ENCODE data around the gene MUC13.

MUC13 gene

GRCh38 chr3:124934577-124934976 lies at the start of gene MUC13:
Gene MUC13, minus strand, starts transcription at chr3:124934751. Its CDS starts 39 bp downstream, at chr3:124934712.
- Histone ChIP-seq H3K36me3 (ENCODE audit: control insufficient read depth in 2 of 2, insufficient read depth in 2 of 2, low read length in 2 of 2) (no peaks in the 10 kb centered on the region), H3K27ac (ENCODE audit: low read depth in 2 of 2, low read length in 2 of 2) (peak within 1 kb of the TSS; percentile 88 to 90), H3K9me3 (ENCODE audit: control insufficient read depth in 2 of 2, low read length in 2 of 2) (no peaks in the 10 kb centered on the region), H3K4me1 (ENCODE audit: control insufficient read depth in 2 of 2, insufficient read depth in 2 of 2, low read length in 2 of 2) (peaks cover 14 to 21% of the 10 kb centered on the region in 2 donors), H3K4me3 (ENCODE audit: low read length in 2 of 2) (peak within 1 kb of the TSS; percentile 74 to 89), H3K27me3 (ENCODE audit: control insufficient read depth in 2 of 2, insufficient read depth in 2 of 2, low read length in 2 of 2) (no peaks in the 10 kb centered on the region), H3K9ac (ENCODE audit: low read depth in 1 of 2, low read length in 2 of 2) (peak within 1 kb of the TSS; percentile 85 to 90)

- peaks cover 10 to 30% of the 10 kb centered on the region in 2 donors for H3K4me1 ChIP-seq (ENCODE audit: control insufficient read depth in 2 of 2, insufficient read depth in 2 of 2, low read length in 2 of 2)
- H3K9ac ChIP-seq (ENCODE audit: low read depth in 1 of 2, low read length in 2 of 2) = no peak overlapping the region
- H3K4me3 ChIP-seq (ENCODE audit: low read length in 2 of 2) = no peak overlapping the region
- no peaks in the 10 kb centered on the region for H3K27me3 ChIP-seq (ENCODE audit: control insufficient read depth in 2 of 2, insufficient read depth in 2 of 2, low read length in 2 of 2)
- H3K27ac ChIP-seq (ENCODE audit: low read depth in 2 of 2, low read length in 2 of 2) = no peak overlapping the region
- no peaks in the 10 kb centered on the region for H3K9me3 ChIP-seq (ENCODE audit: control insufficient read depth in 2 of 2, low read length in 2 of 2)
- no peaks in the 10 kb centered on the region for H3K36me3 ChIP-seq (ENCODE audit: control insufficient read depth in 2 of 2, insufficient read depth in 2 of 2, low read length in 2 of 2)
Measured at GRCh38 chr3:124982855-124983254, 48.3 kb upstream of the MUC13 start.

DNA sequence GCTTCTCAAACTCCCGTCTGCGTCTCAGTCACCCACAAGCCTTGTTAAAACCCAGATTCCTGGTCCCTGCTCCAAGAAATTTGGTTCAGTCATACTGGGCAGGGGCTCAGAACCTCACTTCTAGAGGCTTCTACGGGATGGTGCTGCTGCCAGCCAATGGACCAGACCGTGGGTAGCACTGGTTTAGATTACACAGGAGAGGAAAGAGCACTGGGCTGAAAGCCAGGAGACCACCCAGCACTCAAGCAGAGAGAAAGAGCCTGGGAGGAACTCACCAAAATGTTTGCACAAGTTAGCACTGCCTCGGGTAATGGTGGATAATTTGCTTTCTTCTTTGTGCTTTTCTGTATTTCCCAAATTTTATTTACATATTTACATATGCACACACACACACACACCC lies 46.9 kb upstream of the MUC13 start:
- Histone ChIP-seq H3K36me3 (ENCODE audit: control insufficient read depth in 2 of 2, insufficient read depth in 2 of 2, low read length in 2 of 2) (no peaks in the 10 kb centered on the region), H3K27me3 (ENCODE audit: control insufficient read depth in 2 of 2, insufficient read depth in 2 of 2, low read length in 2 of 2) (no peaks in the 10 kb centered on the region)

DNA sequence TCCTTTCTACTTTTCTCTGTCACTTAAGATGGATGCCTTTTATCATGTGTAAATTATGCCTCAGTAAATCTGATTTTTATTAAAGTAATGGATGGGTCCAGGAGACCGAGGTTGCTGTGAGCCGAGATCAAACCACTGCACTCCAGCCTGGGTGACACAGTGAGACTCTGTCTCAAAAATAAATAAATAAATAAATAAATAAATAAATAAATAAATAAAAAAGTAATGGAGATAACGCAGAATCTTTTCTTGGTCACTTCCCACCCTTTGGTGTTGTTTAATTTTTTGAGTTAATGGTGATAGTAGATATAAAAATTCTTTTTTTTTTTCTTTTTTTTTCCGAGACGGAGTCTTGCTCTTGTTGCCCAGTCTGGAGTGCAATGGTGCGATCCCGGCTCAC lies 44.1 kb upstream of the MUC13 start:
- Histone ChIP-seq H3K9me3 (ENCODE audit: control insufficient read depth in 2 of 2, low read length in 2 of 2) (no peaks in the 10 kb centered on the region), H3K4me1 (ENCODE audit: control insufficient read depth in 2 of 2, insufficient read depth in 2 of 2, low read length in 2 of 2) (peaks cover 12 to 20% of the 10 kb centered on the region in 2 donors), H3K9ac (ENCODE audit: low read depth in 1 of 2, low read length in 2 of 2) (no peak overlapping the region), H3K36me3 (ENCODE audit: control insufficient read depth in 2 of 2, insufficient read depth in 2 of 2, low read length in 2 of 2) (no peaks in the 10 kb centered on the region), H3K4me3 (ENCODE audit: low read length in 2 of 2) (no peak overlapping the region), H3K27me3 (ENCODE audit: control insufficient read depth in 2 of 2, insufficient read depth in 2 of 2, low read length in 2 of 2) (no peaks in the 10 kb centered on the region), H3K27ac (ENCODE audit: low read depth in 2 of 2, low read length in 2 of 2) (no peak overlapping the region)

More for the DNA sequence above, 46.9 kb upstream of the MUC13 start:
- Histone ChIP-seq H3K9me3 (ENCODE audit: control insufficient read depth in 2 of 2, low read length in 2 of 2) (no peaks in the 10 kb centered on the region), H3K9ac (ENCODE audit: low read depth in 1 of 2, low read length in 2 of 2) (no peak overlapping the region), H3K4me3 (ENCODE audit: low read length in 2 of 2) (no peak overlapping the region), H3K27ac (ENCODE audit: low read depth in 2 of 2, low read length in 2 of 2) (no peak overlapping the region), H3K4me1 (ENCODE audit: control insufficient read depth in 2 of 2, insufficient read depth in 2 of 2, low read length in 2 of 2) (peaks cover 10 to 23% of the 10 kb centered on the region in 2 donors)

DNA sequence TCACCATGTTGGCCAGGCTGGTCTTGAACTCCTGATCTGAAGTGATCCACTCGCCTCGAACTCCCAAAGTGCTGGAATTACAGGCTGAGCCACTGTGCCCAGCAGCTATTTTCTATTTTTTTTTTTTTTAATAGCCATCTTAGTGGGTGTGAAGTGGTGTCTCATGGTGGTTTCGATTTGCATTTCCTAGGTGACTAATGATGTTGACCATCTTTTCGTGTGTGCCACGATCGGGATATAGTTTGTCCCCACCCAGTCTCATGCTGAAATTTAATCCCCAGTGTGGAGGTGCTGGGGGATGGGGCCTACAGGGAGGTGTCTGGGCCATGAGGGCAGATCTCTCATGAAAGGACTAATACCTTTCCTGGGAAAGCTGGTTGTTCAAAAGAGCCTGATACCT lies 41.8 kb upstream of the MUC13 start:
- Histone ChIP-seq H3K4me3 (ENCODE audit: low read length in 2 of 2) (no peak overlapping the region), H3K9me3 (ENCODE audit: control insufficient read depth in 2 of 2, low read length in 2 of 2) (no peaks in the 10 kb centered on the region), H3K9ac (ENCODE audit: low read depth in 1 of 2, low read length in 2 of 2) (no peak overlapping the region), H3K36me3 (ENCODE audit: control insufficient read depth in 2 of 2, insufficient read depth in 2 of 2, low read length in 2 of 2) (peaks cover 0 to 3% of the 10 kb centered on the region in 2 donors), H3K4me1 (ENCODE audit: control insufficient read depth in 2 of 2, insufficient read depth in 2 of 2, low read length in 2 of 2) (peaks cover 19 to 35% of the 10 kb centered on the region in 2 donors), H3K27ac (ENCODE audit: low read depth in 2 of 2, low read length in 2 of 2) (no peak overlapping the region), H3K27me3 (ENCODE audit: control insufficient read depth in 2 of 2, insufficient read depth in 2 of 2, low read length in 2 of 2) (no peaks in the 10 kb centered on the region)

DNA sequence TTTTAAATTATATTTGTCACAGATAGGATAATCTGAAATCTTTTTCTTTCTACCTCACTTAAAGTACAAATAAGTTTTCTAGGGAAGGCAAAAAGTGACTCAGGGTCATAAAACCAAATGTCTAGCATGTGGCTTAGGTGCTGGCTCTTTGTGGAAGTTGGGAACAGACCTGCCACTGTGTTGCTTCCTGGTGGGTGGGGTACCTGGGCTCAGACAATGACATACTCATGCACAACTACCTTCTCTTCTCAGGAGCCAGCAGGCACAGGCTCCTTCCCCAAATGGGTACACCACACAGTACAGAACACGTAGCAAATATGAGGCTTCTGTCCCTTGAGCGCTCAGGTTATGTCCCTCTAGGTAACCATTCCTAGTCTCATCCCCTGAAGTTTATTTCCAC lies 40.1 kb upstream of the MUC13 start:
- Histone ChIP-seq H3K36me3 (ENCODE audit: control insufficient read depth in 2 of 2, insufficient read depth in 2 of 2, low read length in 2 of 2) (peaks cover 0 to 9% of the 10 kb centered on the region in 2 donors), H3K4me3 (ENCODE audit: low read length in 2 of 2) (no peak overlapping the region), H3K4me1 (ENCODE audit: control insufficient read depth in 2 of 2, insufficient read depth in 2 of 2, low read length in 2 of 2) (peaks cover 23 to 50% of the 10 kb centered on the region in 2 donors), H3K9me3 (ENCODE audit: control insufficient read depth in 2 of 2, low read length in 2 of 2) (no peaks in the 10 kb centered on the region), H3K27me3 (ENCODE audit: control insufficient read depth in 2 of 2, insufficient read depth in 2 of 2, low read length in 2 of 2) (no peaks in the 10 kb centered on the region), H3K27ac (ENCODE audit: low read depth in 2 of 2, low read length in 2 of 2) (peak overlapping the region; percentile 84 to 96), H3K9ac (ENCODE audit: low read depth in 1 of 2, low read length in 2 of 2) (peak overlapping the region; percentile 34 to 69)

DNA sequence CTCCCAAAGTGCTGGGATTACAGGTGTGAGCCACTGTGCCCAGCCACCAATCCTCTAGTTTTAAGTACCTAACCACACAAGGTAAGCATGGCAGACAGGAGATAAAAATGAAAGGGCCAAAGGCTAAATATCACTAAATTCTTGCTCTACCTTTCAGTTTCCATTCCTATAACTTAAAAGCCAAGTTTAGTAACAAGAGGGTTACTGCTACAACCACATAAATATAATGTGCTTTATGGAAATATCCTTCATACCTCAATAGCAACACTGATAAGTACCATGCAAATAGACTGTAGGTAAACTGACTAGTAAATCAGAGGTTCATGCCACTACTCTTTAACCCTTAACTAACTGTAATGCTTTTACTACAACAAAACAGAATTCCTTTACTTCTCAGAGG lies 38.7 kb upstream of the MUC13 start:
- Histone ChIP-seq H3K27ac (ENCODE audit: low read depth in 2 of 2, low read length in 2 of 2) (peak overlapping the region; percentile 84 to 96), H3K4me3 (ENCODE audit: low read length in 2 of 2) (no peak overlapping the region), H3K27me3 (ENCODE audit: control insufficient read depth in 2 of 2, insufficient read depth in 2 of 2, low read length in 2 of 2) (no peaks in the 10 kb centered on the region), H3K9ac (ENCODE audit: low read depth in 1 of 2, low read length in 2 of 2) (no peak overlapping the region), H3K9me3 (ENCODE audit: control insufficient read depth in 2 of 2, low read length in 2 of 2) (no peaks in the 10 kb centered on the region), H3K4me1 (ENCODE audit: control insufficient read depth in 2 of 2, insufficient read depth in 2 of 2, low read length in 2 of 2) (peaks cover 23 to 50% of the 10 kb centered on the region in 2 donors), H3K36me3 (ENCODE audit: control insufficient read depth in 2 of 2, insufficient read depth in 2 of 2, low read length in 2 of 2) (peaks cover 0 to 9% of the 10 kb centered on the region in 2 donors)

DNA sequence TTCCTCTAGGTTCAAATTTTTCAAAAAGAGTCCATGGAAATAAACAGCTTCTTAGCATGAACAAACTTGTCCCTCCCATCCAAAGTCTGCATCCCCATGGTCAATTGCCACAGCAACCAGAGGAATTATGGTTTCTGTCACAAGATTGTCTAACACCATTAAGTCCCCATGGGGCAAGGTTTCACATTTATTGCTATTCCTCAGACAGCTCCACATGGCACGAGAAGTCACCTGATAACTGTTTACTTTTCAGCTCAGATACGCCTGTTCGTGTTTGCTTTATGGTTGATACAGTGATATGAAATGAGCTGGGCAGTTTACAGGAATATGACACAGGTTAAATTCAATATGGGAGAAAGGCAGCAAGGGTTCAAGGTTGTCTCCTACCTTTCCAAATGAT lies 37.9 kb upstream of the MUC13 start:
- Histone ChIP-seq H3K9ac (ENCODE audit: low read depth in 1 of 2, low read length in 2 of 2) (peak overlapping the region; percentile 39 to 58), H3K4me1 (ENCODE audit: control insufficient read depth in 2 of 2, insufficient read depth in 2 of 2, low read length in 2 of 2) (peaks cover 23 to 50% of the 10 kb centered on the region in 2 donors), H3K27ac (ENCODE audit: low read depth in 2 of 2, low read length in 2 of 2) (peak overlapping the region; percentile 91 to 96), H3K27me3 (ENCODE audit: control insufficient read depth in 2 of 2, insufficient read depth in 2 of 2, low read length in 2 of 2) (no peaks in the 10 kb centered on the region), H3K4me3 (ENCODE audit: low read length in 2 of 2) (peak overlapping the region in 1 of 2 donors; percentile 43), H3K36me3 (ENCODE audit: control insufficient read depth in 2 of 2, insufficient read depth in 2 of 2, low read length in 2 of 2) (peaks cover 0 to 9% of the 10 kb centered on the region in 2 donors), H3K9me3 (ENCODE audit: control insufficient read depth in 2 of 2, low read length in 2 of 2) (no peaks in the 10 kb centered on the region)

- H3K9ac ChIP-seq (ENCODE audit: low read depth in 1 of 2, low read length in 2 of 2) = no peak overlapping the region
- H3K27ac ChIP-seq (ENCODE audit: low read depth in 2 of 2, low read length in 2 of 2) = peak overlapping the region; percentile 2 to 14
- H3K9me3 ChIP-seq (ENCODE audit: control insufficient read depth in 2 of 2, low read length in 2 of 2) = no peaks in the 10 kb centered on the region
- H3K4me3 ChIP-seq (ENCODE audit: low read length in 2 of 2) = no peak overlapping the region
- peaks cover 23 to 45% of the 10 kb centered on the region in 2 donors for H3K4me1 ChIP-seq (ENCODE audit: control insufficient read depth in 2 of 2, insufficient read depth in 2 of 2, low read length in 2 of 2)
- H3K36me3 ChIP-seq (ENCODE audit: control insufficient read depth in 2 of 2, insufficient read depth in 2 of 2, low read length in 2 of 2) = peaks cover 0 to 9% of the 10 kb centered on the region in 2 donors
- H3K27me3 ChIP-seq (ENCODE audit: control insufficient read depth in 2 of 2, insufficient read depth in 2 of 2, low read length in 2 of 2) = no peaks in the 10 kb centered on the region
Measured at GRCh38 chr3:124969963-124970722, 35.6 kb upstream of the MUC13 start.

DNA sequence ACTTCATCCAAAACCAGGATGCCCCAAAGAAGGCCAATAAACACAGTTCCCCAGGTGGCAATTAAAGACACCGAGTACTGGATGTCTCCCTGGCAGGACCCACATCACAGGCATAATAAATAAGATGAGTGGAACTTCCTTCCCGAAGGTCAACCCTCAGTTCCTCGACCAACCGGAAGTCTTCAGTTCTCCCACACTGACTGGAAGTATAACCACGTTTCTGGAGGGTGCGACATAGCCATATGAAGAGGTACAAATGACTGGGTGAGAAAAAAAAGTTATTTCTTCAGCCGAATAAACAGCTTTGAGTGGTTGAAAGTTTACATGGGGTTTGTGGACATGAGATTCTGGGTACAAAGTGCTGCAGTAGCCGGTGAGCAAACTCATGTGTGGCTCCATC lies 34.6 kb upstream of the MUC13 start:
- H3K9ac ChIP-seq (ENCODE audit: low read depth in 1 of 2, low read length in 2 of 2) = no peak overlapping the region
- peaks cover 15 to 40% of the 10 kb centered on the region in 2 donors for H3K4me1 ChIP-seq (ENCODE audit: control insufficient read depth in 2 of 2, insufficient read depth in 2 of 2, low read length in 2 of 2)
- no peak overlapping the region for H3K4me3 ChIP-seq (ENCODE audit: low read length in 2 of 2)
- no peak overlapping the region for H3K27ac ChIP-seq (ENCODE audit: low read depth in 2 of 2, low read length in 2 of 2)
- no peaks in the 10 kb centered on the region for H3K27me3 ChIP-seq (ENCODE audit: control insufficient read depth in 2 of 2, insufficient read depth in 2 of 2, low read length in 2 of 2)
- H3K9me3 ChIP-seq (ENCODE audit: control insufficient read depth in 2 of 2, low read length in 2 of 2) = no peaks in the 10 kb centered on the region
- peaks cover 0 to 9% of the 10 kb centered on the region in 2 donors for H3K36me3 ChIP-seq (ENCODE audit: control insufficient read depth in 2 of 2, insufficient read depth in 2 of 2, low read length in 2 of 2)
